GM19467 (cell line): ENCODE measurements around the gene SSTR4.
"Not testable (repeated sequence)": the region's sequence is repeated elsewhere in the genome, so short reads cannot be mapped to it uniquely, and the experiment has no call there.

Experiments
- ATAC-seq: cut with Tn5 transposase; IDR thresholded peaks from one replicate; pipeline ENCODE4 v1.9.1; 2021; ENCODE audit warnings: mild to moderate bottlenecking, moderate library complexity; ENCODE audit not compliant: unreplicated experiment

The SSTR4 gene

DNA sequence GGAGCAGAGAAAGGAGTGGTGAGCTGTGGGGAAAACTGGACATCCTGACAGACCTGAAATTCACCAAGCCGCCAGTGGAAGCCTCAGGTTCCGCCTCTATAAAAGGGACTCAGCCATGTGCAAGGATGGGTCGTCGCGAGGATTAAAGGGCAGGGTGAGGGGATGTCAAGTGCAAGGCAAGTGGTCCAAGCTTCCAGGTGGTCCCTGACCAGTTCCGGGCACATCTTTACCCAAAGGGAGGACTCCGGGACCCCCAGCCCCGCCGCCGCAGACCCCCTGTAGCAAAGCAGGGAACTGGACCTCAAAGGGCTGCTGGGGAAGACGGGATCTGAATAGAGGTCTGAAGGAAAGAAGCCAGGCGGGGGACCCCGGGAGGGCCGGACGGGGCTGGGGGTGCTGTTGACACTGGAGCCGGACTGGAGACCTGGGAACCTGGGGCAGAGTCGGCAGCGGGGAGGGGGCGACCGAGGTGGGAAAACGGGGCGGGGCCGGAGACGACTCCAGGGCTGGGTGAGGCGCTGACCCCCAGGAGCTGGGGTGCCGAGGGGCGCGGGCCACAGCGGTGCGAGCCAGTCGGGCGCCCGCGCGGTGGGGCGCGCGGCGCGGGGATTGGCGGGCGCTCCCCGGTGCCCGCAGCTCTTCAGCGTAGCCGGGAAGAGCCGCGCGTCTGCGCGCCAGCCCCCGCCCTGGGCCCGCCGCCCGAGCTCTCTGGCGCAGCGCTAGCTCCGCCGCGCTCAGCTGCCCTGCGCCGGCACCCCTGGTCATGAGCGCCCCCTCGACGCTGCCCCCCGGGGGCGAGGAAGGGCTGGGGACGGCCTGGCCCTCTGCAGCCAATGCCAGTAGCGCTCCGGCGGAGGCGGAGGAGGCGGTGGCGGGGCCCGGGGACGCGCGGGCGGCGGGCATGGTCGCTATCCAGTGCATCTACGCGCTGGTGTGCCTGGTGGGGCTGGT is at the start of gene SSTR4:
TSS of gene SSTR4 (plus strand) at position 592 of the 951 bp plus-strand sequence. CDS start at position 764, 172 bp downstream.
- ATAC-seq, result no peak

DNA sequence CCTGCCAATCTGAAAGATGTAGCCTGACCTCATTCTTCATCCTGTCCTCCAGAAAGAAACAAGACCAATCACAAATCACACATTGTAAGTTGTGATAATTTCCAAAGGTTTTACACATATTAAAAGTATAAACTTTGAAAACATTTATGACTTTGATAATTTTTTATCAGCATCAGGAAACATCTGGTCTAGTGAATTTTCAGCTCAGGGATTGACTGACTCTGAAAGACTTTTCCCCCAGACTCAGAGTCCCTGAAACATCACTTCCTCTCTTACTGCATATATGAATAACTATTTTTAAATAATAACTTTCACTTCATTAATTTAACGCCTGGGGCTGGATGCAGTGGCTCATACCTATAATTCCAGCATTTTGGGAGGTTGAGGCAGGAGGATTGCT is 48.5 kb upstream of the SSTR4 start:
- ATAC-seq, result no peak

GRCh38 chr20:22991424-22991823 is 43.7 kb upstream of the SSTR4 start:
- ATAC-seq, result not testable (repeated sequence)

GRCh38 chr20:22993823-22994222 is 41.3 kb upstream of the SSTR4 start:
- no peak for ATAC-seq

GRCh38 chr20:22995923-22996322 is 39.2 kb upstream of the SSTR4 start:
- ATAC-seq, result no peak

- ATAC-seq, result no peak
These were observed 36.6 kb upstream of the SSTR4 start for GRCh38 chr20:22998476-22998875.

DNA sequence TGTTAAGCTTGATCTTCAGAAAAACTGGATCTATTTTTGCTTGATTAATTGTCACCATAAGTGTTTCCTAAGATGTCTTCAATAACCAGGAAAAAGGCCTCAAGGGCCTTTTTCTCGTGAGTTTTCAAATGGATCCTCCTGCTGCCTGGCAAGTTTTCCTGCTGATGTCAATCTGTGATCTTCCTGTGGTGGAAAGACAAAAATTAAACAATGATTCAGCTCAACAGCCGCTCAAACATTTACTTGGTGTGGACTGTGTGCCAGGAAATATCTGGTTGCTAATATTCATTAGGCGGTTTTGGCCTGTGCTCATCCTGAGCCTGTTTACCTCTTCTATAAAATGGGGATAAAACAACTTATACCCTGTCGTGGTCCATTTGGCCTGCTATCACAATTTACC is 35.4 kb upstream of the SSTR4 start:
- ATAC-seq, result no peak

GRCh38 chr20:23000232-23000947 is 34.7 kb upstream of the SSTR4 start:
- ATAC-seq, result no peak

DNA sequence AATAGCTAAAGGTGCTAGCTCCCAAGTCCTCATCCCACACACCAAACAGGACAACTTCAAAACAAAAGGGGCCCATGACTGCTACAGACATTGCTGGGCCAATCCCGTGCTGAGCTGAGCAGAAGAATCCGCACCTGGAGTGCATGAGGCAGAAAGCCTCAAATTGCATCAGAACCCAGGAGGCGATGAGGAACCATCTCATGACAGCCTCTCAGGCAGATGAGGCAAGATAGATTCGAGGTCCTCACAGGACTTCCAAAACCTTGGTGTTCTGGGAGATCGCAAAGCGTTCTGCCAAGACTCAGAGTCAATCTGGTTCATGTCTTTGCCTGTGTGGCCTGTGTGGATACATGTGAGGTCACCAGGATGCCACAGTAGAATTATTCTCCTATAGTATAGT is 32.8 kb upstream of the SSTR4 start:
- no peak for ATAC-seq

DNA sequence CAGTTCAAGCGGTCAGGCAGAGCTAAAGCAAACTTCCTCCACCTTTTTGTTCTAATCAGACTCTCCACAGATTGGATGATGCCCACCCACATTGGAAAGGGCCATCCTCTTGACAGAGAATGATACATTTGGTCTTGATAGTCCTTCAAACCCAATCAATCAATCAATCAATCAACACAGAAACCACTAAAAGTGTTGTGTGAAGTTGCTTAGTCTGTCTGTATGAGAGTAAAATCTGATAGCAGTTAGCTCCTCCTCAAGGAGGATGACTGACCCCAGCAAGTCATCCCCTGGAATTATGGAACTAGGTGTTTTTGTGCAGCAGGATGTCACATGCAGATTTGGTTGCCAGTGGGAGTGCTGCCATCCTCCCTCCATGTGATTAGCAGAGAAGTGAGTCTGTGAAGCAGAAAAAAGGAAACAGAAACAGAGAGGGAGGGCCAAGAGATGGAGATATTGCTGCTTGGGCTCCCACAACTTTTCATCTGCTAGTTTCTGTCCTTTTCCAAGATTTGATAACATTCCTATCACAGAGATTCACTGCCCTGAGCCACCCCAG is 32.0 kb upstream of the SSTR4 start:
- ATAC-seq, result no peak

- no peak for ATAC-seq
These were observed 31.1 kb upstream of the SSTR4 start for GRCh38 chr20:23003881-23004460.

DNA sequence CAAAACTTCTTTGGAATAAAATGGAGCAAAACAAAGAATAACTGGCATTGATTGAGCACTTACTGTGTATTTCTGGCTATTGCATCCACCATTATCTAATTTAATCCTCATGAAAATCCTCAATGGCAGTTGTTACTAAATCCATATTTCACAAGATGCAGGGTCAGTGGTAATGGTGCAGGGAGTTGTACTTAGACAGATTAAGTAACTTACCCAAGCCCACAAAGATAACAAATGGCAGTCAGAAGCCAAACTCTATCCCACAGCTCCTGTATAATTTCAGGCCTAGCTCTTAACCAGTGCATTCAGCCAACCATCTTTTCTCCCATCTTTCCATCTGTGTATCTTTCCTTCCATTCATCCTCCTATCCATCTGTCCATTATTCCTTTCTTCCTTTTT is 29.3 kb upstream of the SSTR4 start:
- no peak for ATAC-seq

DNA sequence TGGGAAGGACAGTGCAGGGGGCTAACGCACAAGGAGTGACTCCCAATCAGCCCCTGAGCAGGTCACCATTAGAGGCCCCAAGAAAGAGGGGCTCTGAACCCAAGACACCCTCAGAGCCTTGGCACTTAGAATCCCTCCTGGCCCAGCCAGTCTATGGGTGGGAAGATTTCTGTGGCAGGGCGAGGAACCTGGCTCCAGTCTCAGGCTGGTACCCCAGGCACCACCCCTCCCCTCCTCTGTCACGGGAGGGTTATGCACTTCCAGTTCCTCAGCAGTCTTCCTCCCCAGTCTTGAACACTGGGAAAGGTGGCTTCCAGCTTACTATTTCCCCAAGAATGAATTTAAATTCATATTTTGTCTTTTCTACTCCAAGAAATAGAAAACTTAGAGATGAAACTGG is 27.6 kb upstream of the SSTR4 start:
- ATAC-seq, result no peak

GRCh38 chr20:23007886-23008655 is 27.0 kb upstream of the SSTR4 start:
- no peak for ATAC-seq

- no peak for ATAC-seq
These were observed 26.4 kb upstream of the SSTR4 start for GRCh38 chr20:23008667-23009066.

DNA sequence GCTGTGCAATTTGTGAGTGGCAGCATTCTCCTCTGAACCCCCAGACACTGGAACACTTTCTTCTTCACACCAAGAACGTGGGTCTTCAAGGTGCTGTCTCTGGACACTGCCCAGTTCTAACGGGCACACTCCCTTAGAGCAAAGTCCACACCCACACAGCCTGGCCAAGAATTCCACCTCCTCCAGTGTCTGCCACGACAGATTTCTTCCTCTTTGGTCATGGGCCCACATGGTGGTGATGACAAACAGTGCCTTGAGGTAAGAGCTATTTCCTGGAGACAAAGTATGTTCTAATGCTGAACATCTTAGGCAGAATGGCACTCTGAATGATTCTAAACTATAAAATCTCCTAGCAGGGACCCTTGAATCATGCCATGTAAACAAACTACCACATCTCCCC is 25.5 kb upstream of the SSTR4 start:
- ATAC-seq, result no peak

DNA sequence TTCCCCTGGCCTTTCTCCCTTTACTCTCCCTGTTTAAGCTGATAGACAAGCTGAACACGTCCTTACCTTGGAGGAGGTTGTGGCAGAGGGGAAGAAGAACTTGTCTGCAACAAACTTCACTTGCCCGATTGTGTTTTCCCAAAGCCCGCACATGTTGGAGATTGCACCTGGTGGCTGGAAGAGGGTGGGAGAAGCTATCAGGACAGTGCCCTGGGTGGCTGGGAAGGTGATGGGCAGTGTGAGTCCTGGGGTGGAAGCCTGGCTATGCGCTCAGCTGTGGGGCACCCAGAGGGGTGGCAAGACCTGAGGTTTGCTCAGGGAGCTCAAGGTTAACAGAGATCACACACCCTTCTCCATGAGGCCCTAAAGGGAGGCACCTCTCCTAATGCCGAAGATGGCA is 25.0 kb upstream of the SSTR4 start:
- ATAC-seq, result no peak

- no peak for ATAC-seq
These were observed 23.9 kb upstream of the SSTR4 start for GRCh38 chr20:23011008-23011721.

DNA sequence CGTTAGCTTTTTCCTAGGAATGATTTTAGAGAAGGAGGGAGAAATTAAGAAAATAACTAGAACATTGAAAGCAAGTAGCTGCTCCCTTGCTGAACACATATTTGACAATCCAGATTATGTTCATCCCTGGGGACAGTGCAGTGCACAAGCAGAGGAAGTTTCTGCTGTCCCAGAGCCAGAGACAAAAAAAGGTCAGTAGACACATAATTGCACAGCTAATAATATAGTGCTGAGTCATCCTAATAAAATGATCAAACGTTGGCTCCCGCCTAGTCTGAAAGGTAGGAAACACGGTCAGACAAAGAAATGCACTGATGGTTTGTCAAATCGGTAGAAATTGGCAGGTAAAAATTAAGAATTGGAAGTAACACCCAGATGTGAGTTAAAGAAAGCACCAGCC is 21.7 kb upstream of the SSTR4 start:
- no peak for ATAC-seq

DNA sequence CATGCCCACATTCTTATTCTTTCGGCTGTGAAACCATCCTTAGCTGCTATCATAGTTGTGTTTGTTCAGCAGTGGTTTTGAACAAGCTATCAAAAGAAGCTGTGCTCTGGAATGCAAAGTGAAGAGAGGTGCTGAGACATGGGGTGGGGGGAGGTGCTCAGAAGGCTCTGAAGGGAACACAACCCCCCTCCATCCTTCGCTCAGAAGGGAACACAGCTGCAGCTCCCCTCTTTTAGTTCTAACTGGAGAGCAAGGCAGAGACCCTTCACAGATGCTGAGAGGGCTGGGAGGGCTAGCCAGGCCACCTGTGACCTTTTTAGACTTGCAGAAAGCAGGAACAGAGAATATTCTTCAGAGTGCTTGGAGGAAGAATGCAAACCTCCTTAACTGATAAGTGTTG is 17.6 kb upstream of the SSTR4 start:
- no peak for ATAC-seq
